OCI-LY7 (cell line): ENCODE results near the gene OGA.

Source experiments
- EZH2phosphoT487 ChIP-seq: fragments of 200-600 bp; sonication (generic); IDR thresholded peaks from 2 replicates; pipeline ENCODE4 v1.6.1; 2018; ENCODE audit warnings: low read depth, borderline replicate concordance, mild to moderate bottlenecking, mixed run types, antibody characterized with exemption, low read length, moderate library complexity, mixed read lengths
- TF ChIP-seq, protein P1 (sequence below): fragments of 200-600 bp; sonication (generic); conservative IDR thresholded peaks from 2 replicates; pipeline ENCODE4 v1.5.1; 2014; ENCODE audit warnings: mild to moderate bottlenecking, antibody characterized with exemption, low read length, moderate library complexity, mixed read lengths

DNA sequence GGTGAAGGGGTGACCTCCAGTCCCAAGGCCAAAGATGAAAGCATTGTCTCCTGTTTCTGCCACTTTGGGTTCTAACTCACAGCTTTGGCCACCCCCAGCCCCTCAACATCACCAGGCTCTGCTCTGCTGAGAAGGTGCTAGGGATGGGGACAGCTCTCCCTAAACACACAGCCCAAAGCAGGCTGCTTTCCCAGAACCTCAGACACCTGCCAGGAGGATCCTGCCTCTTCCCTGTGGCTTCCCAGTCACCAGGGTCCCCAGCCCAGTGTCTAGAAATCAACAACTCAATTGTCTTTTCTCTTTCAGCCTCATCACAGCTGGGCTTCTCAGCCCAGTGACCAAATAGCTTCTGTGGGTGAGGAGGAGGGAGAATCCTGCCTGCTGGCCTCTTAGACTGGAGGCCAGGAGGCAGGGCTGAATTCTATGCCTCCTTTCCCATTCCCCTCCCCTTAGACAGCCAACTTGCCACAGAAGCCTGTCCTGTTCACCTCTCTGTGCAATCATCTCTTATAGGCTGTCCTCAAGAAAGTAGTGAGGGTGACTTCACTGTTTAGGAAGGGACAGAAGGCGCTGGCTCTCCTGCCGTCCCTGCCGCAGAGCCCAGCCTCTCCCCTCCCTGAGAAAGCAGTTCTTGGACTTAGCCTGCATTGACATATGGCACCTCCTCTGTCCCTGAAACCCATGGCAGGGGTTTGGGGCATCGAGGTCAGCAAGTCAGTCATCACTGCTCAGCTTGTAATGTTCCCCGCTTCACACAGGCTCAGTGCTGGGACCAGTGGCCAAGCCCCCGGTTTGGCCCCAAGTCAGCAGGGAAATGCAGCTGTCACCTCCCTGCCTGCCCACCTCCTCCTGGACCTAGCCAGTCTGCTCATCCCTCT, 46.0 kb downstream of the OGA start:
- TF ChIP-seq, protein P1, sequence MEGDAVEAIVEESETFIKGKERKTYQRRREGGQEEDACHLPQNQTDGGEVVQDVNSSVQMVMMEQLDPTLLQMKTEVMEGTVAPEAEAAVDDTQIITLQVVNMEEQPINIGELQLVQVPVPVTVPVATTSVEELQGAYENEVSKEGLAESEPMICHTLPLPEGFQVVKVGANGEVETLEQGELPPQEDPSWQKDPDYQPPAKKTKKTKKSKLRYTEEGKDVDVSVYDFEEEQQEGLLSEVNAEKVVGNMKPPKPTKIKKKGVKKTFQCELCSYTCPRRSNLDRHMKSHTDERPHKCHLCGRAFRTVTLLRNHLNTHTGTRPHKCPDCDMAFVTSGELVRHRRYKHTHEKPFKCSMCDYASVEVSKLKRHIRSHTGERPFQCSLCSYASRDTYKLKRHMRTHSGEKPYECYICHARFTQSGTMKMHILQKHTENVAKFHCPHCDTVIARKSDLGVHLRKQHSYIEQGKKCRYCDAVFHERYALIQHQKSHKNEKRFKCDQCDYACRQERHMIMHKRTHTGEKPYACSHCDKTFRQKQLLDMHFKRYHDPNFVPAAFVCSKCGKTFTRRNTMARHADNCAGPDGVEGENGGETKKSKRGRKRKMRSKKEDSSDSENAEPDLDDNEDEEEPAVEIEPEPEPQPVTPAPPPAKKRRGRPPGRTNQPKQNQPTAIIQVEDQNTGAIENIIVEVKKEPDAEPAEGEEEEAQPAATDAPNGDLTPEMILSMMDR = no peak
- TF ChIP-seq EZH2phosphoT487 = no peak
